Common myeloid progenitor, CD34-positive (primary cell): Measurements from ENCODE around the gene DCDC2C.

Experiments used
- CTCF ChIA-PET: fragments of 350-600 bp; sonication (Branson Sonifier 250); formaldehyde crosslinking; loops from one replicate; lab custom pipeline; 2021; ENCODE audit warnings: antibody characterized with exemption; lab: Charles Lee
- POLR2A ChIA-PET: fragments of 350-600 bp; sonication (Branson Sonifier 250); formaldehyde crosslinking; loops from one replicate; lab custom pipeline; 2021; ENCODE audit warnings: antibody characterized with exemption; lab: Charles Lee
- DNase-seq, 3 donors: peaks; one replicate each; pipeline versions ENCODE4 v3.0.0 to v3.0.0-alpha.2; 2013
- H3K27ac ChIP-seq, 2 experiments: 1 replicate in 1 of 2; 2 replicates in 1 of 2; pipeline ENCODE4 v1.7.0; 2013; ENCODE audit warnings: inconsistent platforms in 2 of 2, low read length in 2 of 2, mild to moderate bottlenecking in 2 of 2, low read depth in 1 of 2, moderate library complexity in 1 of 2; ENCODE audit not compliant: severe bottlenecking in 2 of 2, insufficient read depth in 1 of 2, poor library complexity in 1 of 2
- H3K27me3 ChIP-seq, 5 experiments: replicated peaks in 2 of 5; 1 replicate in 3 of 5; 2 replicates in 2 of 5; pipeline versions ENCODE4 v1.6.1 to v1.7.0; 2013; ENCODE audit warnings: low read length in 4 of 5, mild to moderate bottlenecking in 2 of 5, moderate library complexity in 2 of 5, inconsistent platforms in 1 of 5; ENCODE audit not compliant: insufficient read depth in 5 of 5, control insufficient read depth in 4 of 5
- H3K36me3 ChIP-seq, 4 experiments: 1 replicate in 2 of 4; 2 replicates in 2 of 4; pipeline versions ENCODE4 v1.6.1 to v1.7.0; 2013; ENCODE audit warnings: low read length in 3 of 4, control low read depth in 1 of 4, mild to moderate bottlenecking in 1 of 4; ENCODE audit not compliant: control insufficient read depth in 4 of 4, insufficient read depth in 4 of 4
- H3K4me1 ChIP-seq, 4 experiments: 1 replicate in 3 of 4; 2 replicates in 1 of 4; pipeline versions ENCODE4 v1.6.1 to v1.7.1; 2013; ENCODE audit warnings: low read length in 3 of 4, mild to moderate bottlenecking in 3 of 4, control low read depth in 1 of 4, inconsistent platforms in 1 of 4, moderate library complexity in 1 of 4; ENCODE audit not compliant: control insufficient read depth in 4 of 4, insufficient read depth in 4 of 4; ENCODE audit errors: control extremely low read depth in 1 of 4
- H3K4me3 ChIP-seq, 7 experiments: 1 replicate in 4 of 7; 2 replicates in 3 of 7; pipeline versions ENCODE4 v1.5.1 to v1.7.0; 2013; ENCODE audit warnings: mild to moderate bottlenecking in 7 of 7, low read length in 6 of 7, moderate library complexity in 6 of 7, inconsistent platforms in 2 of 7, low read depth in 2 of 7, control low read depth in 1 of 7; ENCODE audit not compliant: insufficient read depth in 4 of 7, control insufficient read depth in 1 of 7; ENCODE audit errors: extremely low read depth in 1 of 7
- H3K9me3 ChIP-seq, 5 experiments: 1 replicate in 4 of 5; 2 replicates in 1 of 5; pipeline versions ENCODE4 v1.6.1 to v1.7.1; 2013; ENCODE audit warnings: low read length in 4 of 5, mild to moderate bottlenecking in 2 of 5, inconsistent platforms in 1 of 5, low read depth in 1 of 5, moderate library complexity in 1 of 5; ENCODE audit not compliant: control insufficient read depth in 4 of 5, insufficient read depth in 2 of 5; ENCODE audit errors: control extremely low read depth in 1 of 5
- WGBS: methylation state at CpG from one replicate; pipeline ENCODE4 v1.1.5; 2013; ENCODE audit not compliant: insufficient coverage; 5-methylcytosine and 5-hydroxymethylcytosine counted together

Gene DCDC2C

DNA sequence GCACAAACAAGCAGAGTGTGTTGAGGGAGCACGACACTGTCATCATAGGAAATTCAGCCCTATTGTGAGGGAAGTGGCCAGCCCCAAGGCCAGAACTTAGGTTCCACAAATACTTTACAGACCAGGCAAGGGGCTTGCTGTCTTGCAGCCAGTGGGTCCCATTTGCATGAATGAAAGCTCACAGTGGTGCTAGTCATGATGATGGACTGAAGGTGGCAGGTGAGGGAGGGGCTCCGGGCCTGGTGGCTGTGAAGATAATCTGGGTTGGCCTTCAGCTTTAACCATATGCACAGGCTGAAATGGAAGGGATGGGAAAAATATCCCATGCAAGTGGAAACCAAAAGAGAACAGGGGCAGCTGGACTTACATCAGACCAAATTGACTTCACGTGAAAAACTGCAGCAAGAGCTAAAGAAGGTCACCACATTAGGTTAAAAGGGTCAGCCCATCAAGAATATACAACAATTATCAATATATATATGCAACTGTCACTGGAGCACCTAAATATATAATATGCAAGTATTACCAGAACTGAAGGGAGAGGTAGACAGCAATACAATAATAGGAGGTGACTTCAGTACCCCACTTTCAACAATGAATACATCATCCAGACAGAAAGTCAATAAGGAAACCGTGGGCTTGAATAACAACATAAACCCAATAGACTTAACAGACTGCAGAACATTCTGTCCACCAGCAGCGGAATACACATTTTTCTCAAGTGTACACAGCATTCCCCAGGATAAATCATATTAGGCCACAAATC, 39.6 kb downstream of the DCDC2C start:
- Histone ChIP-seq H3K4me3 (no peak overlapping the region), H3K9me3 (no peaks in the 10 kb centered on the region), H3K36me3 (no peaks in the 10 kb centered on the region), H3K27me3 (no peaks in the 10 kb centered on the region), H3K4me1 (peaks cover 4 to 28% (median 15%) of the 10 kb centered on the region in 4 experiments), H3K27ac (no peak overlapping the region)
- no peak for DNase-seq
- 85% methylated on average over 3 of the region's 5 CpGs for WGBS
- ChIA-PET CTCF (interaction anchor here (2.8 kb wide), 1 partner anchor 14 kb away, joined by 11 read pairs; no protein-coding TSS in a partner anchor), POLR2A (no interaction called here)

DNA sequence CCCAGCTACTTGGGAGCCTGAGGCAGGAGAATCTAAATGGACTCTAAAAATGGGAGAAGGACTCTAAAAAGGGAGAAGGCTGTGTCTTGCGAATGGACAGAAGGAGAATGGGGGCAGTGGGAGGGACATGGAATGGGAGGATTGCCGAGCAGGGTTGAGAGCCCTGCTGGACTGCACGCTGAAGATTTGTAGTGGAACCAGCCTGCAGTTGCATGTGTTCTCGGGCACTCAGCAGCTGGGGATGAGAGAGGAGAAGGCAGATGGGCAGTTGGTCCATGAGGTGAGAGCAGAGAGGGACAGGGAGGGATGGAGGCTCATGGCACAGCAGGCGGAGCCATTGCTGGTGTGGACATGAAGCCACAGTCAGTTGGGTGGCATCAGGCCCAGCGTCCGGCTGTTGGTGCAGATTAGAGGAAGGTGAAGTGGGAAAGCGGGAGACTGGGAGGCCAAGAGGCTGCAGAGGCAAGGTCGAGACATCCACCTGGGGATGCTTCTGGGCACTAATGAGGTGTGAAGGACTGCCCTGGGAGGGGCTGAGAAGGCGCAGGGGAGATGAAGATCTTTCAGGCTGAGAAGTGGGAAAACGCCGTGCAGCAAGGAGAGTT, 40.7 kb downstream of the DCDC2C start:
- WGBS: 89% methylated on average over 9 of the region's 12 CpGs
- H3K9me3 ChIP-seq: no peaks in the 10 kb centered on the region
- no peak overlapping the region for H3K27ac ChIP-seq

DNA sequence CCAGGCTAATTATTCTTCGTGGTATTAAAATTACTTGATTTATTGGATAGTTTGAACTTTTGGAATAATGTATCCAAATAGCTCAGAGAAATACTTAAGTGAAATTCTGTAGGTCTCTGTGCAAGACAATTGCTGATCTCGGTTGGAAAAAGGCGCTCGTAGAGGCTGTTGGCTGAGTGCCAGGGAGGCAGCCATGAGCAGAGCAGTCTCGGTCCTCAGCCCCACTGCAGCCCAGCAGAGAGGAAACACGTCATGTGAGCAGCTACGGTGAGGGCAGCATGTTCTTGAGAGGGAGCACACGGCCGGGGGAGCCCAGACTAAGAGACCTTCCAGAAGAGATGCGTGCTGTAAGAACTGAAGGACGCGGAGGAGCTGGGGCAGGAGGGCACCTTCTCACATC, 42.5 kb downstream of the DCDC2C start:
- H3K4me3 ChIP-seq: no peak overlapping the region
- no peak for DNase-seq
- 54% methylated on average over 12 of the region's 12 CpGs for WGBS
- no peak overlapping the region for H3K27ac ChIP-seq
- peaks cover 0 to 16% (median 7%) of the 10 kb centered on the region in 4 experiments for H3K4me1 ChIP-seq
- no peaks in the 10 kb centered on the region for H3K27me3 ChIP-seq
- POLR2A ChIA-PET: no interaction called here
- CTCF ChIA-PET: interaction anchor here (1.1 to 2.8 kb wide), 4 partner anchors 9 to 35 kb away, joined by 3 to 11 read pairs (median 4); no protein-coding TSS in a partner anchor
- no peaks in the 10 kb centered on the region for H3K36me3 ChIP-seq
- no peaks in the 10 kb centered on the region for H3K9me3 ChIP-seq

More for the DNA sequence above, 40.7 kb downstream of the DCDC2C start:
- Histone ChIP-seq H3K4me3 (no peak overlapping the region), H3K36me3 (no peaks in the 10 kb centered on the region), H3K4me1 (peaks cover 4 to 30% (median 15%) of the 10 kb centered on the region in 4 experiments), H3K27me3 (no peaks in the 10 kb centered on the region)
- DNase-seq: no peak
- ChIA-PET CTCF (interaction anchor here (1.6 to 2.8 kb wide), 2 partner anchors 15 to 37 kb away, joined by 4 to 11 read pairs; no protein-coding TSS in a partner anchor), POLR2A (no interaction called here)

DNA sequence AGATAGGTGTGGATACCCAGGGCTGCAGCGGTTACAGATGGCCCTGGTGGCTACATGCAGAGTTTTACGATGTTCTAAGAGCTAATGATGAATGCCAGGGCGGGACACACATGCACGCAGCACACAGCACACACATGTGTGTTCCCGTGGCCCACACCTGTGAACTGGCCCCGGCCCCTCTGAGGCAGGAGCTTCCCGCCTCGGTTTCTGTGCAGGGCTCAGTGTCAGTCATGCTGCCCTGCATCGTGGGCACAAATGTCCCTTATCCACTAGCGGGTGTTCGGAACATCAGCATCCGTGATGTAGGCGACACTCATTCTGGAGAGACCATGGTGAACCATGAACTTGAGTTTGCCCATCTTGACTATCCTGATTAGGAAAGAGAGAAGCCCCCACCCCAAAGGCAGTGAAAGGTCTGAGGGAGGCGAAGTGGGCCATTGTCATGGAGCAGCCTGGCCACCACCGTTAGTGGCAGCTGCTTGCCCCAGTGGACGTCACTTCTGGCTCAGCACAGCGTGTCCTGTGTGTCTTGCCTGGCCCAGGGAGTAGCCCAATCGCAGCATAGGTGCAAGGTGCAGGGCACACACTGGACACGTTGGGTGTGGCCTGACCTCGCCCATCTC, 43.8 kb downstream of the DCDC2C start:
- Histone ChIP-seq H3K27me3 (no peaks in the 10 kb centered on the region), H3K27ac (no peak overlapping the region), H3K4me3 (no peak overlapping the region), H3K9me3 (no peaks in the 10 kb centered on the region), H3K36me3 (no peaks in the 10 kb centered on the region), H3K4me1 (peaks cover 0 to 15% (median 4%) of the 10 kb centered on the region in 4 experiments)
- ChIA-PET CTCF (no interaction called here), POLR2A (no interaction called here)
- whole genome bisulfite sequencing: 96% methylated on average over 19 of the region's 20 CpGs
- DNase-seq: no peak

DNA sequence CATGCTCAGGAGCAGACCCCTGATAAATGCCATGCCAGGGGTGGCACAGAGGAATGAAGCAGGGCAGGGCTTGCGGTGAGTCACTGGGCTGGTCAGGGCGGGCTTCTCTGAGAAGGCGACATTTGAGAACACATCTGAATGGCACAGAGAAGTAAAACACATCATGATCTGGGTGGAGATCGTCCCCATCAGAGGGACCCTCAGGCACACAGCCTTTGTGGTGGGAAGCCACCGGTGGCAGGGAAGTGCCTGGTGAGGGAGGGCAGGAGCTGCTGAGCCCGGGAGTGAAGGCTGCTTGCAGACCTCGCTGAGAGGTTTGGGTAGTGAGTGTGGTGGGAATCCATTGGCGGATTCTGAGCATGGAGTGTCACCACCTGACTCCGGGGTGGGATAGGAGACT, 44.5 kb downstream of the DCDC2C start:
- POLR2A ChIA-PET: no interaction called here
- no peak overlapping the region for H3K4me3 ChIP-seq
- CTCF ChIA-PET: no interaction called here
- no peak overlapping the region for H3K27ac ChIP-seq
- peaks cover 0 to 15% (median 4%) of the 10 kb centered on the region in 4 experiments for H3K4me1 ChIP-seq
- H3K27me3 ChIP-seq: no peaks in the 10 kb centered on the region
- 79% methylated on average over 7 of the region's 9 CpGs for WGBS
- H3K9me3 ChIP-seq: no peaks in the 10 kb centered on the region
- no peaks in the 10 kb centered on the region for H3K36me3 ChIP-seq
- no peak for DNase-seq

DNA sequence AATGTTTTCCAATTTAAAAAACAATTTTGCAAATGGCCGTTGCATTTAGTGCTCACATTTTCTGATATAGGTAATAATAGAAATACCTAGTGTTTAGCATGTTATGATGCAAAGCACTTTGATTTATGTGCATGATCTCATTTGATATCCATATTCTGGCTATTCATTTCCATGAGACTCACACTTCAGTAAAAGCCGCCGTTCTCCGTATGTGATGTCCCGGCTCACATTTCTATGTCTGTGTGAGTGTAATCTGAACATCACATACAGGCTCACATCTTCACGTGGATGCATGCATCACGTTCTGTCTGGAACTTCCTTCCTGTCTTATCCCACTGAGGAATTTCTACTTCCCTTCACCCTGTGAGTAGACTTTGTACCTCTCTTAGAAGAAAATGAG, 45.8 kb downstream of the DCDC2C start:
- ChIA-PET CTCF (interaction anchor here (0.7 kb wide), 2 partner anchors 18 to 31 kb away, joined by 3 read pairs; no protein-coding TSS in a partner anchor), POLR2A (no interaction called here)
- no peak for DNase-seq
- H3K27me3 ChIP-seq: no peaks in the 10 kb centered on the region
- H3K4me3 ChIP-seq: no peak overlapping the region
- no peak overlapping the region for H3K27ac ChIP-seq
- H3K36me3 ChIP-seq: no peaks in the 10 kb centered on the region
- WGBS: 100% methylated on average over 4 of the region's 7 CpGs
- H3K4me1 ChIP-seq: peaks cover 0 to 15% (median 4%) of the 10 kb centered on the region in 4 experiments
- no peaks in the 10 kb centered on the region for H3K9me3 ChIP-seq
